Activated T-helper 17 cell treated with anti-CD3 and anti-CD28 coated beads, Interleukin-2, amount 50 U/mL, for 72 hours (primary cell): ENCODE data around the gene GOLGA6L2. TPM values are rescaled to one million over a fixed set of nuclear protein-coding genes. Genes with fewer than 3 reads are reported as not detected.
"Not testable (repeated sequence)": the region's sequence is repeated elsewhere in the genome, so short reads cannot be mapped to it uniquely, and the experiment has no call there.

Experiments used
- ATAC-seq: fragments of 150-1000 bp; cut with Tn5 transposase; replicated peaks from 2 replicates; pipeline ENCODE4 v1.10.0; 2021; ENCODE audit warnings: mild to moderate bottlenecking, moderate library complexity
- H3K27ac Mint-ChIP-seq: one replicate; pipeline ENCODE4 v1.8.0; 2022; ENCODE audit warnings: mixed read lengths
- H3K27me3 Mint-ChIP-seq: one replicate; pipeline ENCODE4 v1.8.0; 2022; ENCODE audit warnings: mixed read lengths
- H3K36me3 Mint-ChIP-seq: one replicate; pipeline ENCODE4 v1.8.0; 2022; ENCODE audit warnings: low read depth, mild to moderate bottlenecking, mixed read lengths
- H3K4me1 Mint-ChIP-seq: one replicate; pipeline ENCODE4 v1.8.0; 2022; ENCODE audit warnings: mixed read lengths
- H3K4me3 Mint-ChIP-seq: one replicate; pipeline ENCODE4 v1.8.0; 2022; ENCODE audit warnings: mild to moderate bottlenecking, mixed read lengths
- H3K9me3 Mint-ChIP-seq: one replicate; pipeline ENCODE4 v1.8.0; 2022; ENCODE audit warnings: mixed read lengths
- total RNA-seq, 2 donors: library from RNA; stranded (reverse); gene quantifications; one replicate each; pipeline ENCODE4 v1.2.3, GENCODE V29; 2022

GOLGA6L2 gene
- total RNA-seq, 2 donors from 2014 or later = not detected

DNA sequence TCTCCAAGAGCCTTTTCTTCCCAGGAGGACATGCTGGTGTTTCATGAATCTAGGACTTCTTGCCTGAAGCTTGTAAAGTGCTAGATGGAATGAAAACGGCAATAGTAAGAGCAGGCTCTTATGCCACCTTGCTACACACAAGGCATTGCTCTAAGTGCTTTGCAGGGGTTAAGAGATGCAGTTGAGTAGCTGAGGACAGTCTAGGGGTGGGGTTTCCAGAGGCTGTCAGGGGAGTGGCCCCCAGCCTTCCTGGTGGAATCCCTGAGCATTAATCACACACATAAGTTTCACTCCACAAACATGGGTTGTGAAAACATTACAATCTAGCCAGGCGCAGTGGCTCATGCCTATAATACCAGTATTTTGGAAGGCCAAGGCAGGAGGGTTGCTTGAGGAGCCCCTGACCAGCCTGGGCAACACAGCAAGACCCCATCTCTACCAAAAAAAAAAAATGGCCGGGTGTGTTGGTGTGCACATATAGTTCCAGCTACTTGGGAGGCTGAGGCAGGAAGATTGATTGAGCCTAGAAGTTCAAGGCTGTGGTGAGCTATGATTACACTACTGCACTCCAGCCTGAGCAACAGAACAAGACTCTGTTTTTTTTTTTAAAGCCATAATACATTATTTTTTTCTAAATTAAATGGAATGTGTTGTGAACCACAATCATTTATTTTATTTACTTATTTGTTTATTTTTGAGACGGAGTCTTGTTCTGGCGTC is 34.0 kb downstream of the GOLGA6L2 start:
- not testable (repeated sequence) for H3K4me3 Mint-ChIP-seq, H3K9me3 Mint-ChIP-seq, H3K27ac Mint-ChIP-seq, H3K27me3 Mint-ChIP-seq, H3K36me3 Mint-ChIP-seq, ATAC-seq, H3K4me1 Mint-ChIP-seq

DNA sequence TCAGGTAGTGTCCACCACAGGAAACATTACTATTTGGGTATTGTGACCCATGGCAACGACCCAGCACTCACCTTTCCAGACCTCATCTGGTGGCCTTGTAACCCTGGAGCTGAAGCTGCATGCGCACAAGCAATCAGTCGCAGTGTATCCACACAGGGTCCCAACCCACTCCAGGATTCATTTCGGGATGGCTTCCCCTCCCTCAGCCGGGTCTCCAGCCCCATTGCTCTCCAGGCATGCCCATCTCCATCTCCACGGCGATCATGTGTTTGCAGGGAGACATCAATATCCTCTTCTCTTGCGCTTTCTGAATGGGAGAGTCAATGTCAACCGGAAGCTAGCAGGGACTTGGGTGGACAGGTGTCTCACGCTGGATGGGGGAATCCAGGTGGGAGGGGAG is 35.2 kb downstream of the GOLGA6L2 start:
- ATAC-seq = no peak
- Mint-ChIP-seq H3K27ac (no peak overlapping the region), H3K4me1 (no peaks in the 10 kb centered on the region), H3K4me3 (no peak overlapping the region), H3K36me3 (no peaks in the 10 kb centered on the region), H3K27me3 (no peaks in the 10 kb centered on the region), H3K9me3 (no peaks in the 10 kb centered on the region)

DNA sequence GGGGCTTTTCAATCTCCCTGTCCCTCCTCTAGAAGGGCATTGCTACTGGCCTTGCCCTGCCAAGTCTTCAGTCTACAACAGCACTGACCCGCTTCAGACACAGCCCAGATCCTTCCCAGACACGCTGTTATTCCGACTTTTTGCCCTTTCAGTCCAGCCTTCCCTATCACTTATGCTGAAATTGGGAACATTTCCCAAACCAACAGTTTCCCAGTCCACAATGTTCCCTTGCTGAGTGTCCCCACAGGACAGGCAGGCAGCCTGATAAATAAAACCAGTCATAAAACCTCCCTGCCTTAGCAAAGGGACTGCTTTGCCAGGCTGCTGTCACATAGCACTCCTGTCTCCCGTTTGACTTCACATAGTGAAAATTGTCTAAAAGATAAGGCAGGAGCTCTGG is 43.5 kb downstream of the GOLGA6L2 start:
- no peaks in the 10 kb centered on the region for H3K36me3 Mint-ChIP-seq
- H3K27me3 Mint-ChIP-seq = peaks cover 3% of the 10 kb centered on the region
- no peaks in the 10 kb centered on the region for H3K4me1 Mint-ChIP-seq
- no peak overlapping the region for H3K4me3 Mint-ChIP-seq
- no peak for ATAC-seq
- no peak overlapping the region for H3K27ac Mint-ChIP-seq
- no peaks in the 10 kb centered on the region for H3K9me3 Mint-ChIP-seq

DNA sequence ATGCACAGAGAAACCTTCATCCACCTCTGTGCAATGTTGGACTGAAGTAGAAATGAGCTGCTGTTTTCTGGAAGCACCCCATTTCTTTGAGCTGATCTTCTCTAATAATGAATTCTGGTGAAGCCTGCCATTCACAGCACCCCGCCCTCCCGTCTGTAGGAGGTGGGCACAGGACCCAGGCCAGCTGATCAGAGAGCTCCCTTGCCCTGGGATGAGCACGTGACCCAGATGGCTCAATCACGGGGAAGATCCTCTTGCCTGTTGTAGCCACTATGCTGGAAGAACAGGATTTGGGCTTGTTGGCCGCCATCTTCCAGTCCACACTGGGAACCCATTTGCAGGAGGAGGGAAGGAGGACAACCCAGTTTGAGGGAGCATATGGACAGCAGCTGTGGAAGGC is 44.5 kb downstream of the GOLGA6L2 start:
- Mint-ChIP-seq H3K9me3 (no peaks in the 10 kb centered on the region), H3K4me1 (no peaks in the 10 kb centered on the region), H3K4me3 (no peak overlapping the region), H3K27me3 (peaks cover 3% of the 10 kb centered on the region), H3K36me3 (no peaks in the 10 kb centered on the region), H3K27ac (no peak overlapping the region)
- no peak for ATAC-seq

DNA sequence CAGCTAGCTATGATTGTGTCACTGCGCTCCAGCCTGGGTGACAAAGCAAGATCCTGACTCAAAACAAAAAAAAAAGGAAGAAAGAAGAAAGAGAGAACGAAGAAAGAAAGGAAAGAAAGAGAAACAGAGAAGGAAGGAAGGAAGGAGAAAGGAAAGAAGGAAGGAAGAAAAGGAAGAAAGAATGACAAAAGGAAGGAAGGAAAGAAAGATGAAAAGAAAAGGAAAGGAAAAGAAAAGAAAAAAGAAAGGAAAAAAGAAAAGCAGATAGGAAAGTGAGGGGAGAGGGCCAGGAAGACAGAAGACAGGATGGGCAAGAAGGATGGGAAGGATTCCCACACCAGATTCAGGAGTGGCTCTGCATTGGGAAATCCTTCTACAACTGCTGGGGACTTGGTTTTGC is 44.9 kb downstream of the GOLGA6L2 start:
- ATAC-seq = no peak
- Mint-ChIP-seq H3K27me3 (peaks cover 3% of the 10 kb centered on the region), H3K4me1 (no peaks in the 10 kb centered on the region), H3K36me3 (no peaks in the 10 kb centered on the region), H3K4me3 (no peak overlapping the region), H3K9me3 (no peaks in the 10 kb centered on the region), H3K27ac (no peak overlapping the region)

DNA sequence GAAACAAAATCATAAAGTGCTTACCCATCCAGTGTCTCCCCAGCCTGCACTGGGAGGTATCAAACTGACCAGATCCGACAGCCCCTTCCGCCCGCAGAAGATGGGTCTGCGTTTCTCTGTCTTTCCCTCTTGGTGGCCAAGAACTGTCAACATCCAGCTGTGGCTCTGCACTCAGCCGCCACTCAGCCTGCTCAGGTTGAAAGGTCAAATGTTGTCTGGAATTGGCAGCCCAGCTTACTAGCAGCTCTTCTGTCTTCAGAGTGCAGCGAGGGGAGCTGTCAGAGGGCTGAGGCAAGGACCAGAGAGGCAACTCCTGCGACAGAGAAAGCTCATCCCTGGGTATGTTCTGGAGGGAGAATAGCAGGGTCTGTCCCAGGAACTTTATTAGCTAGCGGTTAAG is 45.4 kb downstream of the GOLGA6L2 start:
- no peak overlapping the region for H3K27ac Mint-ChIP-seq
- peaks cover 3% of the 10 kb centered on the region for H3K27me3 Mint-ChIP-seq
- no peaks in the 10 kb centered on the region for H3K36me3 Mint-ChIP-seq
- no peak for ATAC-seq
- no peaks in the 10 kb centered on the region for H3K9me3 Mint-ChIP-seq
- no peaks in the 10 kb centered on the region for H3K4me1 Mint-ChIP-seq
- no peak overlapping the region for H3K4me3 Mint-ChIP-seq

DNA sequence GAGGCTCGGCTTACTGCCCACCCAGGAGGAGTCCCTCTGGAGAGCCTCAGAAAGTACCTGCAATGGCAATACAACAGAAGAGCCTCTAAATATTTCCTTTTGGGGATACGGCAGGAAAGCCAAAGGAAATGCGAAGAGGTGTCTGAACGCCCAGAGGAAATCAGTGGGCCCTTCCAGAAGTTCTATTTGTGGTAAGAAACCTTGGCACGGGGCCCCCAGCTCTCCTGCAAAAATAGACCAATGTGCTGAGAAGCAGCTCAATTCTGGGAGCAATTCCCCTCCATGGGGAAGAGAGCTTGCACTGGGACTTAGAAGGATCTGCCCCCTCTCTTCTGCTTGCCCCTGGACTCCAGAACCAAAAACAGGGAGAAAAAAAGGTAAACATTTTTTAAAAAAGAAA is 47.8 kb downstream of the GOLGA6L2 start:
- not testable (repeated sequence) for H3K4me3 Mint-ChIP-seq, H3K36me3 Mint-ChIP-seq

DNA sequence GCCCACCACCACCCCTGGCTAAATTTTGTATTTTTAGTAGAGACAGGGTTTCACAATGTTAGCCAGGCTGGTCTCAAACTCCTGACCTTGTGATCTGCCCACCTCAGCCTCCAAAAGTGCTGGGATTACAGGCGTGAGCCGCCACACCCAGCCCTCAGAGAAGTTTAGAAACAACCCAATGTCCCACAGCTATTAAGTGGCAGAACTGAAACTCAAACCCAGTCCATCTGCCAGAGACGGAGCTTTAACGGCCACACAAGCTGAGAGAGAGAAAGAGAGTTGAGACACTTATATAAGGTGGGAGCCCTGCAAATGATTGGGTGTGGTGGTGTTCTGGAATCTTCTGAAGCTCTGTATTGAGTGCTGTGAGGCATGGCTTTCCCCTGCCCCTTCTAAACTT is 48.7 kb downstream of the GOLGA6L2 start:
- H3K27me3 Mint-ChIP-seq, H3K9me3 Mint-ChIP-seq, H3K36me3 Mint-ChIP-seq, H3K27ac Mint-ChIP-seq, H3K4me1 Mint-ChIP-seq, H3K4me3 Mint-ChIP-seq, ATAC-seq: not testable (repeated sequence)

More for the DNA sequence above, 47.8 kb downstream of the GOLGA6L2 start:
- not testable (repeated sequence) for H3K9me3 Mint-ChIP-seq, H3K27me3 Mint-ChIP-seq, H3K27ac Mint-ChIP-seq, ATAC-seq, H3K4me1 Mint-ChIP-seq

DNA sequence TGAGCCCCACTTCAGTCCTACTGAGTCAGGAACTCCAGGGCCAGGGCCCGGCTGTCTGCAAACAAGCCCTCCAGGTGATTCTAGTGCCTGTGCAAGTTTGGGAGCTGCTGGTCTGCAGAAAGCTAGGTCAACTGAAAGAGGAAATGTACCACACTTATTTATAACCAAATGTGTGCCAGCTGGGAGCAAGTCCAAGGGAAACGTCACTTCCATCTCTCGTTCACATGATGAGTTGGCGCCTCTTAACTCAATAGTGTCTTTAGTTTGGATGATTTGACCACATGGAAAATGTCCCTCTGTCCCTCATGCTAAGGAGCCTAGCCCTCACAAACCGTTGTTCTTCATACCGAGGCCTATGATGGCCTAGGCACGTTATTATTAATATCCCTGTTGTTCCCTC is 49.3 kb downstream of the GOLGA6L2 start:
- H3K4me1 Mint-ChIP-seq = no peaks in the 10 kb centered on the region
- no peak for ATAC-seq
- peaks cover 6% of the 10 kb centered on the region for H3K27me3 Mint-ChIP-seq
- H3K27ac Mint-ChIP-seq = no peak overlapping the region
- no peaks in the 10 kb centered on the region for H3K36me3 Mint-ChIP-seq
- no peaks in the 10 kb centered on the region for H3K9me3 Mint-ChIP-seq
- no peak overlapping the region for H3K4me3 Mint-ChIP-seq

DNA sequence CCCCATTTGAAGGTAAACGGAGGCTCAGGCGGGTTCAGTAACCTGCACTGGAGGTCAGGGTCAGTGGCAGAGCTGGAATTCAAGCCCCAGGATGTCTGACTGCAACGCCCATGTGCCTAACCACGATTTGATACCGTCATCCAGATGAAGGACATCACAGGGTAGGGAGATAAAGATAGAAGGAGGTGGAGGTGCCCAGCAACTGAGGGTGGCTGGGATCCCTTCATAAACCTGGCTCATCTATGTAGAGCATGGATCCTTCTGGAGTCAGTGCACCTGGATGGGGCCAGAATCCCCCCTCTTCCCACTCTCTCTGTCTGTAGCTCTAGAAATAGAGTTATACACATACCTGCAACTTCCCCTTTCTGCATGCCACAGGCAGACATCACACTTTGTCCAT is 51.2 kb downstream of the GOLGA6L2 start:
- Mint-ChIP-seq H3K27ac (no peak overlapping the region), H3K4me3 (no peak overlapping the region), H3K27me3 (peaks cover 3% of the 10 kb centered on the region), H3K4me1 (no peaks in the 10 kb centered on the region), H3K9me3 (no peaks in the 10 kb centered on the region), H3K36me3 (no peaks in the 10 kb centered on the region)
- no peak for ATAC-seq

DNA sequence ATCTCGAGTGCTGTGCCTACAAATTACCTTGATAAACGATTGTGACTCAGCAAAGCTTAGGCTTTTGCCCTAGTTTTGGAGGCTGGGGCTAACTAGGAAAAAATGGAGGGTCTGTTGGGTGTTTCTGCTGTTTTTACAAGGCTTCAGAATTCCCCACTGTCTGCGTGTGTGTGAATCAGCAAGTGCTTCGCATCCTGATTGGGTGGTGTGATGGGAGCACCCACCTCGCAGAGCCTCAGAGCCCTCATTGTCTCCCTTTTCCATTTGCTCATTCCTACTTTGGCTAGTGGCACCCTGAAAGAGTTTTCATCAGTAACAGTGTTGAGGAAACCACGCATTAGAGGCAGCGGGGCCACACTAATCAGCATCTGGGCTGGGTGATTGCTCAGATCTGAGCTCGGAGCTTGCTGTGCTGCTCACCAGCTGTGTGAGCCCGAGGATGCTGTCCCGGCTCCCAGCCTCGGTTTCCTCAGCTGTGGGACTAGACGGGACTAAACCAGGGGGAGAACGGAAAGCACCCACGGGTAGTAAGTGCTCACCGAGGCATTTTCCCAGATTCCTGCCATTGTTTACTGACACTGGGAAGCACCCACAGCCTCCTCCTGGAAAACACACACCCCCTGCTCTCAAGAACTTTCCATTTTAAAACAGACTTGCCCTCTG is 51.9 kb downstream of the GOLGA6L2 start:
- Mint-ChIP-seq H3K4me1 (no peaks in the 10 kb centered on the region), H3K9me3 (no peaks in the 10 kb centered on the region), H3K27me3 (peaks cover 3% of the 10 kb centered on the region), H3K4me3 (no peak overlapping the region), H3K27ac (no peak overlapping the region), H3K36me3 (no peaks in the 10 kb centered on the region)
- ATAC-seq = no peak

Other genes starting within 250 kb of the GOLGA6L2 start
- gene GOLGA6L26, start 113.0 kb downstream of the GOLGA6L2 start, total RNA-seq = not detected
- under 1 TPM; 0.06 to 0.08 TPM for gene GOLGA8S, start 92.5 kb downstream of the GOLGA6L2 start, total RNA-seq
- under 1 TPM; 0.29 to 0.80 TPM for gene MKRN3, start 118.4 kb upstream of the GOLGA6L2 start, total RNA-seq
- not detected for gene MAGEL2, start 200.6 kb upstream of the GOLGA6L2 start, total RNA-seq
- gene NDN, start 240.1 kb upstream of the GOLGA6L2 start, total RNA-seq = 1 to 10 TPM in 1 of 2 donors, under 1 TPM in 1; 0.16 to 1.2 TPM